ENCODE data around the gene KBTBD12.

The KBTBD12 gene

DNA sequence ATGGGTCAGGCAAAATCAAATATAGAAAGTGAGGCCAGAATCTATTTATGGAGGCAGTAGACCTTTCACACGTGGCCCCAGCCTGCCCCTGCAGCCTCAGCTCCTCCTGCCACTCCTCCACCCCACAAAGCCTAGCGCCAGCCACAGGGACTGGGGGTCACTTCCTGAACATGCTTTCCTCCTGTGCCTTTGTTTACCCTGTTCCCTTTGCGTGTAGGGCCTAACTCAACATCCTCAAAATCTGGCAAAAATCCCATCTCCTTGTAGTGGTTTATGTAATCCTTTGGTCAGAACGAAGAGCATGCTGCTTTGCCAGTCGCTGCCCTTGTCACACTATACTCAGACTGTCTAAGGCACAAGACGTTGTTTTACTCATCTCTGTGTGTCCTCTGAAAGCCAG, 39.6 kb downstream of the KBTBD12 start:
- DNase-seq, result no peak

DNA sequence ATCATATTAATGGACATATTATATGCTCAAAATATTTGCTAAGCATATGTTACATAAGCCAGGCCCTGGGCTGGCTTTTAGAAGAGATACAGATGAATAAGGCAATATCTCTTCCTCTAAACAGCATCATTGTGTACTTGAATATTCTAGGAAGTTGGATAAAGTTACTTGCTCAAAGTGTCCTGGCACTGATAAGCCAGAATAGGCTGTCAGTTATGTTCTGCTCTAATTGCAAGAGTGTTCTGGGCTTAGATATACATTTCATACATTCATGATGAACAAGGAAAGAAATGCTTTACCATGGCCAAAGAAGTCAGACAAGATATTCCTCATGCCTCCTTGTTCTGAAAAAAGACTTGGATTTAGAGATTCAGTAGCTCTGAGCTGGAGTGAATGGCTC, 40.7 kb downstream of the KBTBD12 start:
- no peak for DNase-seq

DNA sequence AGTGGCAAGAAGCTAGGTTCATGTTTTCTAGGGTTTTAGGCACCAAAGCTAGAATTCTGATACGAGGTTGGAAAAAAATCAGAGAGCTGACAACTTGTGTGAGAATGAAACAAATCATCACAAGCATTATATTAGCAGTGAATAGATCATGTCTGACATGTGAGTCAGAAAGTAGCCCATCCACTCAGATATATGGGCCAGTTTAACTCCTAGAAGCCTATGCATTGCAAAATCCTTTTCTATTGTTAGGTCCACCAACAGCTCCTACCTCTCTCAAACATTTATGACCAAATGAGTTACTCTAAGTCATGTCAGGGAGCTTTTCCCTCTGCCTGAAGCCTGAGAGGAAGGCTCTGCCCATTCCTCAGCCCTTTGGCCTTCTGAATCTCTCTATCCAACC, 44.0 kb downstream of the KBTBD12 start:
- DNase-seq, result no peak

DNA sequence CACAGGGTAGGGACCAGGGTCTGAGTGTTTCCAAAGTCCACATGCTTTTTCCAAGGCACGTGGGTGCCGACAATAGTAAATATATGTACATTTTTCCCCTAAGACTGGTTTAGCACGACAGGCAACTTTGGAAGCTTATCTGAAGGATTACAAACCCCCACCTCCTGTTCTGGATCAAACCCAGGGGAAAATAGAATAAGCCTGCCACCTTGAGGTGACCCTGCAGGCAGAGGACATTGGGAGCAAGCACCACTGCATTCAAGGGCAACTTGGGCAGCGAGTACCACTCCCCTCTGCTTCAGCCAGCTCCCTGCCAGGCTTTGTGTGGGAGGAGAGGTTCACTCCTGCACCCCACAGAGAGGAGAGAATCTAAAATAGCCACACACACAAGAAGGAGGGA, 44.8 kb downstream of the KBTBD12 start:
- DNase-seq, result peak; percentile 34 to 67 (median 53)

DNA sequence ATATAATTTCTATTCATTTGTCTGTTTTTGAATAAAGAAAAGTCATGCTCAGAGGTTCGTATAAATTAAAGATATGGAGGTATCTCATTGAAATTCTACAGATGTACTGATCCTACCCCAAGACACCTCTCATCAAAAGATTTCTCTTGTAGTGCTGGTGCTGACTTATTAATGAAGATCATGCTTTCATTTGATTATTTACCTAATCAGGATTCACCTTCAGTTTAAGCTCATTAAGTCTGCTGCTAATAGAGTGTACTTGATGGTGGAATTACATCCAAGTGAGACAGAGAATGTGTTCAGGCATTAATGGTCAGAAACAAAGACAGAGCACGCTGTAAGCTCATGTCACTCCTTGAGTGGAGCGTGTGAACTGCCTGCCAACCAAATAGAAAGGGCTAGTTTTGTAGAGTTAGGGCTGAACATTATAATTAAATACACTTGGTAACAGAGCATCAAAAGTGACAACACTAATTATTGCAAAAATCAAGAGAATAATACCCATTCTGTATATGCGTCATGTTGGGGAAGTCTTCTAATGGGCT, 45.5 kb downstream of the KBTBD12 start:
- no peak for DNase-seq

DNA sequence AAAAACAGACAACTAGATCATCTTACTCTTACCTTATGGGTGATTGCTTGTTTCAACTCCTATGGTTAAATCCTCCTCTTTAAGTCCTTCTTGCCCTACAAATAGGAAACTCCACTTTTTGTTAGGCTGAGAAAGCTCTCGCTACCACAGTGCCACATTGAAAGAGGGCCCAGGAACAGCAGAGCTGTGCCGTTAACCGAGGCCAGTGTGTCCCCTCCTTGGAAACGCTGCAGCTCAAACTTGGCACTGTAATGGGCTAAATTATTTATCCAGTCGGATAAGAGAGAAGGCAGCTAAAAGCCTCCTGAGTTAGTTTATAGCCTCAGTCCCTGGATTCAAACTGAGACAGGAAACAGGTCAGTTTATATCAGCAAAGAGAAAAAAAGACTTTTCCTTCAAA, 46.1 kb downstream of the KBTBD12 start:
- DNase-seq, result no peak

DNA sequence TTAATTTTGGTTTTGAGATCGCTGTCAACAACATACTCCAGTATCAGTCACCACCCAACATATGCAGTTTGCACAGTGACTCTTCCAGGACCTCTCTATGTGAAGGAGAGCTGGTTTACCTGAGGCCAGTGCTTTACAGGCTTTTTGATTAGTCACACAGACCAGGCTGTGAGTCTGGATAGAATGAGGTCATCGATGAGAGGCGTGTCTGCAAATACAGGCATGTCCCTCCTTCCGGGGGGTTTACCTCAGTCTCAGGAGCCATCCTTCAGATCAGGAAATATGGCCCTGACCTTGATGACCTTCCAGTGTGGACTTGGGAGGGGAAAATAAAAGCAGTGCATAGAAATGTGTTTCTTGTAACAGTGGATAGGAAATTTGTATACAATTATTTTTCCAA, 46.9 kb downstream of the KBTBD12 start:
- DNase-seq, result no peak

DNA sequence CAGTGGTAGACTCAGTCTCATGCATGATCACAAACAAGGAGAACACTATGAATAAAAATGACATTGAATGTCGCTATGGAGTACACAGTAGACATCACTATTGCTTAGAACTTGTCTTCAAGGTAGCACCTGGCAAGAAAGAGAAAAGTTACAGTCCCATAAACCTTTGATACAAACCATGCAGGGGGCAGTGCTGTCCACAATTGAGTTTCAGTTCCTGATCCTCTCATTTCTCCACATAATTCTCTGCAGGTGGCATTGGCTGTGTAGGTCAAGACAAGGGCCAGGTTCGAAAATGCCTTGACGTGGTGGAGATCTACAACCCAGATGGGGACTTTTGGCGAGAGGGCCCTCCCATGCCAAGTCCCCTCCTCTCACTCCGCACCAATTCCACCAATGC, 47.9 kb downstream of the KBTBD12 start:
- DNase-seq, result no peak

DNA sequence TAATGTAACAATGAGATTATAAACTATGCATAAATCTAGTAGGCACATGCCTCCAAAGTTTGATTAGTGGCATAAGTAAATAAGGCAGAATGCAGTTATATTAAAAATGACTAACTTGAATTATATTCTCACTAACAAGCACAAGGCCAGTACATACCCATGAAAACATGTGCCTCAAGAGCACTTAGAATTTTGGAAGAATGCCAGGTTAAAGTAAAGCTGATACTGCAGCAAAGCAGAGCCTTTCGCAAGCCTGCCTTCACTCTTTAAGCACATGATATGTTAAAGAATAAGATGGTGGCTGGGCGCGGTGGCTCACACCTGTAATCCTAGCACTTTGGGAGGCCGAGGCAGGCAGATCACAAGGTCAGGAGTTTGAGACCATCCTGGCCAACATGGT, 49.0 kb downstream of the KBTBD12 start:
- peak in 3 of 4 experiments; percentile 10 to 56 (median 25) for DNase-seq

DNA sequence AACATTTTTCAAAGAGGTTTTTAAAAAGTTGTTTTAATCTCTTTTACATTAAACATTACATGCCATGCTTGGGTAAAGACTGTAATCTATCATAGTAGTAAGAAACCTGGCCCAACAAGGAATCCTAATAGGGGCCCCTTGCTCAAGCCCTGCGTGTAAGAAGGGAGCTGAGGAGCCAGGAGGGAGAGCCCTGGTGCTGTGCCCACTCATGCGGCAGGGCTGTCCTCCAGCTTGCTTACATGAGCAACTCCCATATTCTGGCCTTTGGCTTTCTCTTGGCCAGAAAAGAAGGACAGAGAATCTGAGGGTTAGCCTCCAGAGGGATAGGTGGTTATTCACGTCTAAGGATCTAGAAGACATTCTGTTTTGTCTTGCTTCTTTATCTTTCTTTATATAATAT, 49.8 kb downstream of the KBTBD12 start:
- DNase-seq, result no peak

DNA sequence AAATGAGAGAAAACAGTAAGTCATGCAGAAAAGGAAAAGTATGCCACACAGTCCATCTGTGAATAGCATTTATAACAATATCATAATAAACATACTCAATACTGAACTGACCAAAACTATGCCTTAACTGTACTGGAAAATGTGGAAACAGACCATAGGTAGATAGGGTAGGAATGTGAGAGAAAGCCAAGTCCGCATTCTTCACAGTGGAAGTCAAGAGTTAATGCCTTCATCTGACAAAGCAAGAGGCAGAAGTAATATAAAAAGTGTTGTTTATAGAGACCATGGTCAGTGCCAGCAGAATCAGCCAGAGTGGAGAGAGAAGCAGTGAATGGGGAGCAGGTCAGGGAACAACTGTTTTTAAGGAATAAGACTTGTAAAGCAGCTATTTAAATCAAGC, 52.3 kb downstream of the KBTBD12 start:
- DNase-seq, result no peak

DNA sequence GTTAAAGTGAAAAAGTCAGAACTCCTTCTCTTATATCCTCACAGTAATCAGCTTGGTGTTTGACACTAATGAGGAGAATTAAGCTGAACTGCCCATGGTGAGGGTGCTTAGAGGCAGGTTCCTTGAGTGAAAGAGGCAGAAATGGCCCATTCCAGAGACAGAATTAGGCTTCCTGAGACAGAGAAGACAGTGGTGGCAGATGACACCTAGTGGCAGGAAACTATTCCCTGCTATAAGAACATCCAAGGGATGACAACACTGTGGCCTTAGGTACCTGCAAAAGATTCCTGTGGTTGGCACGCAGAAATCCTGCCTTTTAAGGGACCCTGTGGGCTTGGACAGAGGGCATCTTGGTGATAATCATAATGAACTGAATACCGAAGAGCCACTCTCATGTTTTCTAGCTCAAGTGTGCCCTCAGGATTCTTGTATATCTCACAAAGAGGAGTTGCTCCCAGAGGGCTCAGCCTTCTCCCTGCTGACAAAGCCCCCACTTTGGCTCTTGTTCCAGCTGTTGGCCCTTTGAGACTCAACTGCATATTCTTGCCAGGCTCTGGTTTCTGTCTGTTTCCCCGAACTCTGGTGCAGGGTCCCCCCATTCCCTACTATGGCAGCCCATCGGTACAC, 56.0 kb downstream of the KBTBD12 start:
- peak; percentile 53 to 74 (median 66) for DNase-seq

DNA sequence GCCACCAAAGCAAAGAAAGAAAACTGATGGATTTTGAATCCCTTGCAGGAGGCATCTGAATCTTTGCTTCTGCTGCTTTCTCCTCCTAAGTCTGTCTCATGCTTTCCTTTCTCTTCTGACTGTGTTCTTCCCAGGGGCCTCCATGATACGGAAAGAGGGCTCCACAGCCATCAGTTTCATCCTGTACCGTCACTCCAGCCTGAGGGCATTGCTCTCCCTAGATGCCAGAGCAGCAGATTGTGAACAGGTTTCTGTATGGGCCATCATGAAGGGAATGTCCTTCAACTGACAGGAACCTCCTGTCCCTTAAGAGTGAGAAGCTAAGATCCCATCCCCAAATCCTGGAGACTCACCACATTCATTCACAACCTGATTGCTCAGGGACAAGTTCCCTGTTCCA, 59.2 kb downstream of the KBTBD12 start:
- no peak for DNase-seq

DNA sequence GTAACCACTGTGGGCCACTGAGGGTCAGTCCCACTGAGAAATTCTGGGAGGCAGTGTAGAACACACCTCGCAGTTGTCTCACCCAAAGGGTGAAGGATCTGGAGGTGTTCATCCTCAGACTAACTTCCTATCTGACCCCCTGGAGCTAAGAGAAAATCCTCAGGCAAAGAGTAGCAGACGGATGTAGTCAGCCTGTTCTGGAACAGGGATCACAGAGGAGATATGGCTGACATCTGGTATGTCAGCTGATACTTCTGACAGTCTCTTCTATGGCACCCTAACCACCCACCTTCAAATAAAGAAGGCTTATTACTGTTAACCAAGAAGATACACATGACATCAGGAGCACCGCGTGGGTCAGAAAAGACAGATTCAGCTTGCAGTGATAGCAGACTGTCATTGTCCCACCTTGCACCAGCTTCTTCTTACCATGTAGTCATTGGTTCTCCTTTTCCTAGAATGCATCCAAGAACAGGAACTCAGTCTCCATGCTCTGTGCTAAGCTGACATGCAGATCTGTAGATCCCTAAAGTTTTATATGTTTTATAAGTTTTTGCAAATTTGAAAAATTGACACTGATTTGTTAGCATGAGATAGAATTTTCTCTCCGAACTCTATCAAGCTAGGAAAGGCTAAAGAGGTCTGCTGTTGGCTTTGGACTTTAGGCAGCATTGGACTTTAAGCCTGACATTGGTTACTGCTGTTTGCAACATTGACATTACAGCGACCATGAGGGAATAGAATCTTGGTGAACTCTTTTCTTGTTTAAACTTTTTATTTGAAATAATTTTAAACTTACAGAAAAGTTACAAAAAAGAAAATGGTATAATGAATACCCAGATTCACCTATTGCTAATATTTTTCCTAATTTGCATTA, 60.4 kb downstream of the KBTBD12 start:
- DNase-seq, result peak; percentile 44 to 59 (median 51)

DNA sequence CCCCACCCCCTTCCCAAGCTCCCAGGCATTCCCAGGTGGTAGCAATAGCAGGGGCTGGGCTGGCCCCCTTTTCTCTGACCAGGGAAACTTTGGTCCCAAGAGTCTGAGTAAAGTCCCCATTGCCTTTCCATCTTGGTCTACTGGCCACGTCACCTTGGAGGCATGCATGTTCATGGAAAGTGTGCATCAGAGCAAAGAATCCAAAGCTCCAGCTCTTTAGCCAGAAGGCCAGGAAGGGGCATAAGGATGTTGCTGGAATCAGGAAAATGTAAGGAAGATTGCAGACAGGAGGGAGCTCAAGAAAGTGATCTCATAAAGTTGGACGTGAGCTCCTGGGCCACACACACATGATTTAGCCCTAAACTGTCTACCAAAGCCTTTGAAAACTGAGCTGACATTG, 63.6 kb downstream of the KBTBD12 start:
- no peak for DNase-seq

DNA sequence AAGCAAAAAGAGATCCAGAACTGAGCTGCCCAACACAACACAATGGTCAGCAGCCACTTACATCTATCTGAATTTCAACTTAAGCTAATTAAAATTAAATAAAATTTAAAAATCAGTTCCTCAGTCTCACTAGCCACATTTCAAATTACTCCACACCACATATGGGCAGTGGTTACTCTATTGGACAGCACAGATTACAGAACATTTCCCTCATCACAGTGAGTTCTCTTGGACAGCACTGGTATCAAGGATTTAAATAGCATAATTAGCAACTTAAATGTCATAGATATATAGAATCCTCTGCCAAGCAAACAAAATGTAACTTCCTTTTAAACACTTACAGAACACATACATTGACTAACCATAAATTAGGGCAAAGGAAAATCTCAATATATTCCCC, 64.4 kb downstream of the KBTBD12 start:
- DNase-seq, result no peak

DNA sequence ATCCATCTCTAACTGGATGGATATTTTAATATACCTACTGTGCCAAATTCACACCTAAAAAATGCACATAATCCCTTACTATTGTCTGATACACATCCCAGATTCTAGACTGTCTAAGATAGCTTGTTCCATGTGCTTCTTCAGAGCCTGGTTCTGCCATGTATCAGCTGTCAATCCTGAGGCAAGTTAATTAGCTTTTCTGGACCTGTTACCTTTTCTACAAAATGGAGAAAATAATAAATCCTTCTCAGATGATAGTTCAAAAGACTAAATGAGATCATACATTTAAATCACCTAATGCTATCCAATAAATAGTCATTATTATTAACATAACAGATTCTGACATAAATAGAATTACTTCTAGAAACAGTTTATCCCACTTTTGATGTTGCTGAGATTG, 66.1 kb downstream of the KBTBD12 start:
- DNase-seq, result no peak

DNA sequence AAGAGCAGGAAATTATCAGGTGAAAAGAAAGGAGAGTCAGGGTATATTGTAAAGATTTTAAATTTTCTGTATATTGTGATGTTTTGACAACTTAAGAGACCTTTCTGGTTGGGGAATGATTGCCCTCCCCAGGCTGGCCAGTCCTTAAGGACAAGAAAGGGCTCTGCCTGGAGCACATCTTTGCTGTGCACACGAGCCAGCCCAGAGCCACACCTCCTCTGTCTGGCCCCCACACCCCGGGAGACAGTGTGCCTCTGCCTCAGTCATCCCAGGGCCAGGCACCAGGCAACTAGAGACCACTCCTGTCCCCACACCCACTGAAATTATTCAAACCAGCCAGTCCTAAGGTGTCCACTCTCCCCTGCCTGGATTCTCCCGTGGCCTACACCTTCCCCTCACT, 67.1 kb downstream of the KBTBD12 start:
- DNase-seq, result no peak

DNA sequence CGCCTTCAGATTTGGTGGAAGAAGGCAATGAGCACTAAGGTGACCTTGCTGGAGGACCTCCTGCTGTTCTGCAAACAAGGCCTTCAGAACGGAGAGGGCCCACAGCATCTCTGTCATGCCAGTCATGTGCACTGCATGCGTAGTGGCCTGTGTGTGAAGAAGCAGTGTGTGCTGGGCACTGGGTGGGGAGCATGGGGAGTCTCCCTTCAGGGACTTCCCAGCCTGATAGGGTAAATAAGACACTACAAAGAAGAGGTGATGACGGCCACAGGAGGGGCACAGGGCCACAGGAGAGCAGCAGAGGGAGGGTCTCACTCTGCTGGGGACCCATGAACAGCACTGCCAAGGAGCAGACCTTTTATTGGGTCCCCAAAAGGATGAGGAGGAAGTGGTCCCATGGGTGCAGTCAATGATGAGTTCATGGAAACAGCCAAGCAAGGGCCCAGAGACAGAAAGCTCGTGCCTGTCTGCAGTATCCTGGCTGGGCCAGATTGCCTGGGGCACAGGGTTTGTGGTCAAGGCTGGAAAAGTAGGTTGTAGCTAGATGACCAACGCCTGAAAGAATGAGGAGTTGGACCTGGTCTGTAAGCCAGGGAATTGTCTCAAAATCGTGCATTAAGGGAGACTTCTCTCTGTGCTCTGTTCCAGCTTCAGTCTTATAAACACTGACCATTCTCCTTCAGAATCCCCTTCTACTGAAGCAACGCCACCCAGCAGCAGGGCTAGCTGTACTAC, 69.4 kb downstream of the KBTBD12 start:
- DNase-seq, result no peak

DNA sequence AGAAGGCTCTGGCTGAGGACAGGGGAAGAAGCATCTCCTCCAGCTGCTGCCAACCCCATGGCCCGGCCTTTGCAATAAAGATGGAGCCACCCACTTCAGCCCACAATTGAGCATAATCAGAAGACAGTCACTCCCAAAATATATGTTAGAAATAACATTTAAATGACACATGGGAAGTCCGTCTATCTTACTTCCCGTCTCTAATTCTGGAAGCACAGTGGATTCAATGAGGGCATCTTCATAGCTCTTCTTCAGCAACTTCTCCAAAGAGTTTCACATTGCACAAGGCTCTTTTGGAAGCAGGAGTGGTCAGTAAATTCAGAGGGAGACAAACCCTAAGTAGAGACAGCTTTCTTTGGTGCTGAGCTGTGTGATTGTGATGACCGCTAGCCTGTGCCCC, 70.2 kb downstream of the KBTBD12 start:
- DNase-seq, result peak in 3 of 4 experiments; percentile 6 to 50 (median 36)

DNA sequence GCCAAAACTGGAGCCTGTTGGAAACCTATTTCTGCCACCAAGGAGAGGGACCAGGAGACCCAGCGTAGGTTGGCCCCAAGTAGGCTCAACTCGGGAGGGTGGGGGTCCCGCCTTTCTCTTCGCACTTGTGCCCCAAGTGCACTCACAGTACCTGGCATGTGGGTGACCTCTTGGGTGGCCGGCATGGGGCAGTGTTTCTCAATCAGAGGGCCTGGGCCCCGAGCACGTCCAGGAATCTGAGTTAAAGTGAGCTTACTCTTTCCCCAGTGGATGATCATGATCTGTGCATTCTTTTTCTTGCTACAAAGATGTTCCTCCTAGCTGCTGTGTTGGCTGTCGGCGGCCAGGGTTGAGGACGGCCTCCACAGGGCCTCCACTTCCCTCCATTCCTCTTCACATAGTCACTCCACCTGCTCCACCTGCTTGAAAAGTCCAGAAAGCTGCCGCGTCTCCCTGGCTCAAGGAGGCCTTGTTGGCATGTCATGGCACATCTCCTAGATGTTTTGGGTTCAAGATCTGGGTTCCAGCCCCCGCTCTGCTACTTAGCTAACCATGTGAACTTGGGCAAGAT, 70.7 kb downstream of the KBTBD12 start:
- DNase-seq, result no peak

DNA sequence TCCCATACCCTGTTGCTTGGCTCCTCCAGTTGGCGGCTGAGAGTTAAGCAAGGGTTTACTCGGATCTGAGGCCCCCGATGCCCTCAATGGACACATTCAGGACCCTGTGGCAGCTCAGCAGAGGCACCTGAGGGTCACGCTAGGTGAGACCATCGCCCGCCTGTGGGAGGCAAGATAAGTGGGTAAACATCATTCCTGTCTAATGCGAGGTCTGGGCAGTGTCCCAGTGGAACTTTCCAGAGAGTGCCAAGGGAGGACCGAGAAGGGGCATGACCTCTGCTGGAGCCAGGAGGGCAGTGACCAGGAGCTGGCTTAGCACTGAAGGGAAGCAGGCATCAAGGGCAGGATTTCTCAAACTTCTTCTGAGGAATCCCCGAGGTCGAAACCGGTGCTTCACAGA, 71.8 kb downstream of the KBTBD12 start:
- DNase-seq, result no peak

Data from suppressor macrophage (primary cell).